ENCODE data around the gene BDP1. TPM values are rescaled to one million over a fixed set of nuclear protein-coding genes. Genes with fewer than 3 reads are reported as not detected.
A peak's percentile ranks its signal among the peaks of the same experiment; 100 is the strongest.
"Not testable (repeated sequence)": the region's sequence is repeated elsewhere in the genome, so short reads cannot be mapped to it uniquely, and the experiment has no call there.

The BDP1 gene
- polyA plus RNA-seq, 1 of the 3 experiments (the other 2 are of a cell fraction), result 4.4 TPM

- no peak overlapping the region for H3K27ac ChIP-seq (ENCODE audit: low read depth in 2 of 2, low read length in 1 of 2)
- POLR2A ChIA-PET, result no interaction called here
These were observed 114.5 kb downstream of the BDP1 start for GRCh38 chr5:71569748-71570509.

GRCh38 chr5:71571811-71572210, 116.4 kb downstream of the BDP1 start:
- H4K20me1 ChIP-seq (ENCODE audit: insufficient read depth); POLR2A ChIA-PET; H3K4me1 ChIP-seq (ENCODE audit: control insufficient read depth in 1 of 2, insufficient read depth in 2 of 2, low read depth in 1 of 2, low read length in 1 of 2); DNase-seq; H3K9ac ChIP-seq; H3K27me3 ChIP-seq (ENCODE audit: insufficient read depth); H3K4me3 ChIP-seq (ENCODE audit: low read depth in 2 of 2, low read length in 1 of 2); H2AFZ ChIP-seq (ENCODE audit: low read depth); H3K27ac ChIP-seq (ENCODE audit: low read depth in 2 of 2, low read length in 1 of 2); H3F3A ChIP-seq (replicated peaks; ENCODE audit: insufficient read depth); H3K9me2 ChIP-seq; H3K9me3 ChIP-seq; CTCF ChIA-PET; H3K79me2 ChIP-seq (ENCODE audit: insufficient read depth); H3K4me2 ChIP-seq: not testable (repeated sequence)
- 90% methylated on average over 5 of the region's 7 CpGs for WGBS (ENCODE audit: low lambda C conversion rate)
- peaks cover 13 to 15% of the 10 kb centered on the region in 2 experiments for H3K36me3 ChIP-seq (replicated peaks in 1 of 2; ENCODE audit: control insufficient read depth in 1 of 2, insufficient read depth in 2 of 2, low read length in 1 of 2)

More at GRCh38 chr5:71569748-71570509, 114.5 kb downstream of the BDP1 start:
- Histone ChIP-seq H3K9ac (no peak overlapping the region), H3K9me3 (no peaks in the 10 kb centered on the region), H2AFZ (ENCODE audit: low read depth) (no peak overlapping the region), H3K27me3 (ENCODE audit: insufficient read depth) (no peaks in the 10 kb centered on the region), H4K20me1 (ENCODE audit: insufficient read depth) (no peaks in the 10 kb centered on the region), H3K4me3 (ENCODE audit: low read depth in 2 of 2, low read length in 1 of 2) (no peak overlapping the region), H3K4me1 (ENCODE audit: control insufficient read depth in 1 of 2, insufficient read depth in 2 of 2, low read depth in 1 of 2, low read length in 1 of 2) (no peaks in the 10 kb centered on the region), H3F3A (replicated peaks; ENCODE audit: insufficient read depth) (no peaks in the 10 kb centered on the region), H3K79me2 (ENCODE audit: insufficient read depth) (no peaks in the 10 kb centered on the region), H3K4me2 (no peak overlapping the region), H3K36me3 (replicated peaks in 1 of 2; ENCODE audit: control insufficient read depth in 1 of 2, insufficient read depth in 2 of 2, low read length in 1 of 2) (peaks cover 30 to 32% of the 10 kb centered on the region in 2 experiments), H3K9me2 (no peaks in the 10 kb centered on the region)
- DNase-seq, result no peak
- WGBS (ENCODE audit: low lambda C conversion rate), result 95% methylated on average over 5 of the region's 5 CpGs
- CTCF ChIA-PET, result interaction anchor here (0.7 to 2.1 kb wide), 2 partner anchors 188 to 1253 kb away, joined by 3 to 4 read pairs; no protein-coding TSS in a partner anchor
- no peak for TF ChIP-seq PBX3 (IDR thresholded peaks at IDR 0.05)
- no peak for TF ChIP-seq TEAD4 (IDR thresholded peaks at IDR 0.05; ENCODE audit: borderline replicate concordance, insufficient read depth)
- TF ChIP-seq CHD2 (IDR thresholded peaks at IDR 0.05; ENCODE audit: low read length, partially characterized antibody), result no peak

GRCh38 chr5:71573591-71573990, 118.1 kb downstream of the BDP1 start:
- Histone ChIP-seq H3K4me1 (ENCODE audit: control insufficient read depth in 1 of 2, insufficient read depth in 2 of 2, low read depth in 1 of 2, low read length in 1 of 2) (no peaks in the 10 kb centered on the region), H3F3A (replicated peaks; ENCODE audit: insufficient read depth) (no peaks in the 10 kb centered on the region), H3K9me2 (no peaks in the 10 kb centered on the region), H3K9ac (no peak overlapping the region), H4K20me1 (ENCODE audit: insufficient read depth) (no peaks in the 10 kb centered on the region), H3K36me3 (replicated peaks in 1 of 2; ENCODE audit: control insufficient read depth in 1 of 2, insufficient read depth in 2 of 2, low read length in 1 of 2) (peaks cover 0 to 3% of the 10 kb centered on the region in 2 experiments), H3K79me2 (ENCODE audit: insufficient read depth) (no peaks in the 10 kb centered on the region), H3K4me2 (no peak overlapping the region), H3K27me3 (ENCODE audit: insufficient read depth) (no peaks in the 10 kb centered on the region), H3K4me3 (ENCODE audit: low read depth in 2 of 2, low read length in 1 of 2) (no peak overlapping the region), H3K9me3 (no peaks in the 10 kb centered on the region), H3K27ac (ENCODE audit: low read depth in 2 of 2, low read length in 1 of 2) (no peak overlapping the region), H2AFZ (ENCODE audit: low read depth) (no peak overlapping the region)
- no peak for DNase-seq
- TF ChIP-seq RAD21 (IDR thresholded peaks at IDR 0.05; ENCODE audit: low read length), result 0 out of 2 replicates have a peak, but pooled peaks have one; percentile 15
- TF ChIP-seq MEF2A (IDR thresholded peaks at IDR 0.05; ENCODE audit: borderline replicate concordance, low read depth), result no peak
- ChIA-PET POLR2A (no interaction called here), CTCF (no interaction called here)
- 88% methylated on average over 7 of the region's 7 CpGs for WGBS (ENCODE audit: low lambda C conversion rate)

- H3K27ac ChIP-seq (ENCODE audit: low read depth in 2 of 2, low read length in 1 of 2); H3K9me3 ChIP-seq; H3K36me3 ChIP-seq (replicated peaks in 1 of 2; ENCODE audit: control insufficient read depth in 1 of 2, insufficient read depth in 2 of 2, low read length in 1 of 2); H3K9ac ChIP-seq; H3K4me2 ChIP-seq; H2AFZ ChIP-seq (ENCODE audit: low read depth); H3K4me1 ChIP-seq (ENCODE audit: control insufficient read depth in 1 of 2, insufficient read depth in 2 of 2, low read depth in 1 of 2, low read length in 1 of 2); H3F3A ChIP-seq (replicated peaks; ENCODE audit: insufficient read depth); H3K27me3 ChIP-seq (ENCODE audit: insufficient read depth); POLR2A ChIA-PET; DNase-seq; H3K79me2 ChIP-seq (ENCODE audit: insufficient read depth); H3K4me3 ChIP-seq (ENCODE audit: low read depth in 2 of 2, low read length in 1 of 2); H3K9me2 ChIP-seq; H4K20me1 ChIP-seq (ENCODE audit: insufficient read depth): not testable (repeated sequence)
- WGBS (ENCODE audit: low lambda C conversion rate), result 93% methylated on average over 4 of the region's 4 CpGs
- CTCF ChIA-PET, result interaction anchor here (1.1 kb wide), 1 partner anchor 182 kb away, joined by 6 read pairs; no protein-coding TSS in a partner anchor
These were observed 120.1 kb downstream of the BDP1 start for GRCh38 chr5:71575588-71575987.
